Astrocyte of the cerebellum (primary cell): ENCODE data around the gene WFDC1.

Experiments
- DNase-seq: peaks from one replicate; pipeline ENCODE4 v3.0.0-alpha.2; 2011; ENCODE audit warnings: low read depth
- H3K4me3 ChIP-seq: 2 replicates; pipeline ENCODE4 v1.5.1; 2011; ENCODE audit warnings: mild to moderate bottlenecking, low read depth, low read length, moderate library complexity
- CTCF ChIP-seq: IDR thresholded peaks from 2 replicates; pipeline ENCODE4 v1.5.1; 2012; ENCODE audit warnings: low read length, low read depth, moderate library complexity, mild to moderate bottlenecking; ENCODE audit errors: missing control alignments
- in situ Hi-C: cut with HindIII; loops from 2 replicates; pipeline ENCODE4 v1.10.0; 2017; ENCODE audit warnings: low sequenced_read_pairs

WFDC1 gene

GRCh38 chr16:84262031-84262430 lies 32.6 kb upstream of the WFDC1 start:
- TF ChIP-seq CTCF: no peak
- in situ Hi-C loops: loop anchor here (10.0 kb wide), 1 partner anchor 203 kb away; no protein-coding TSS in a partner anchor
- no peak overlapping the region for H3K4me3 ChIP-seq
- no peak for DNase-seq

- in situ Hi-C loops: loop anchor here (10.0 kb wide), 1 partner anchor 202 kb away; no protein-coding TSS in a partner anchor
- DNase-seq: no peak
- no peak overlapping the region for H3K4me3 ChIP-seq
- TF ChIP-seq CTCF: no peak
These were observed 31.7 kb upstream of the WFDC1 start for GRCh38 chr16:84262939-84263338.

- no peak for DNase-seq
- TF ChIP-seq CTCF: no peak
- in situ Hi-C loops: loop anchor here (10.0 kb wide), 1 partner anchor 198 kb away; no protein-coding TSS in a partner anchor
These were observed 28.2 kb upstream of the WFDC1 start for GRCh38 chr16:84266451-84266850.

GRCh38 chr16:84267380-84267779 lies 27.3 kb upstream of the WFDC1 start:
- in situ Hi-C loops: loop anchor here (10.0 kb wide), 1 partner anchor 197 kb away; no protein-coding TSS in a partner anchor
- no peak for TF ChIP-seq CTCF
- H3K4me3 ChIP-seq: no peak overlapping the region

More at GRCh38 chr16:84266451-84266850, 28.2 kb upstream of the WFDC1 start:
- H3K4me3 ChIP-seq: no peak overlapping the region

GRCh38 chr16:84268291-84269040 lies 26.2 kb upstream of the WFDC1 start:
- no peak for DNase-seq
- H3K4me3 ChIP-seq: no peak overlapping the region
- in situ Hi-C loops: loop anchor here (10.0 kb wide), 1 partner anchor 196 kb away; no protein-coding TSS in a partner anchor
- TF ChIP-seq CTCF: no peak

More at GRCh38 chr16:84267380-84267779, 27.3 kb upstream of the WFDC1 start:
- DNase-seq: no peak

- no peak for TF ChIP-seq CTCF
- no peak for DNase-seq
- H3K4me3 ChIP-seq: no peak overlapping the region
- in situ Hi-C loops: no loop called here
These were observed 24.6 kb upstream of the WFDC1 start for GRCh38 chr16:84270071-84270470.
